GM21367 (cell line): ENCODE results near the gene KCNMB2.

ENCODE experiments used
- ATAC-seq: cut with Tn5 transposase; IDR thresholded peaks from one replicate; pipeline ENCODE4 v1.9.1; 2021; ENCODE audit not compliant: unreplicated experiment

KCNMB2 gene

DNA sequence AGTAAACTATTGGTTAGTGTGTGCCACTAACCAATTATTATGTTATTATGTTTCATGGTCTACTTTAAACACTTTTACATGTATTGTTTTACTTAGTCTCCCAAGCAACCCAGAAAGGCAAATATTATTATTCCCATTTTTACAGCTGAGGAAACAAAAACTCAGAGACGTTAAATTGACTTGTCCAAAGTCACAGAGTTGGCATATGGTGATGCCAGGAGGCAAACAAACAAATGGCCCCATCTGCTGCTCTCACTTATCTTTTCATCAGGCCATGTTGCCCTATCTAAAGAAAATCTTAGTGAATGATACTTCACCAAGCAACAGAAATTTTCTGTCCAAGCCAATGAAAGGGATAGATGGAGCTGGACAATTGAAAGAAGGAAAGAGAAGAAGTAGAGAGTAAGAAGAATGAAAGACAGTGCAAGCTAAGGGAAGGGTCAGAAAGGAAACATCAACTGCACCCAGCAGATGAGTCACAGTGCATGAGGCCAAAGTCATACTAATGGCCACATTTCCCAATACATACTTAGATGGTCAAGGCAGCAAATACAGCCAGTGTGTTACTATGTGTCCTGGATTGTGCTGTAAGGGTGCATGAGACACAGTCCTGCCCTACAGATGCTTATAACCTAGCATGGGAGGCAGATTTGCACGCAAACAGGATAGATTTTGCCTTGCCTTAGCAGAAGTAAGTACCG is 266.9 kb downstream of the KCNMB2 start:
- no peak for ATAC-seq

DNA sequence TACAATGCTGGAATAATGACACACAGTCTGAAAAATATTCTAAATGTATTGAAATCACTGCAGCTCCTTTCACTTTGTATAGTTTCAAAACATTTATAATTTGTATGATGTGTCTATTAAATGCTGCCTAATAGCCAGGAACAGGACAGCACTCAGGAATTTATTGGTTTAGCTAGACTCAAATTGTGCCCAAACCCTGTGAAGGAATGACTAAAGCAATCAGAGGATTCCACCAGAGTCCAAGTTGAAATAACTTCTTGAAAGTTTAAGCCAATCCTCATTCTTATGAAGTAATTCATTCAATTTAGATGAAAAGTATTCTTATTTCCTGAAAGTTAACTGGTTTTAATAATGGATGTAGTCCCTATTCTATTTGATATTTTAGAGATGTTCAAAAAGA is 268.4 kb downstream of the KCNMB2 start:
- ATAC-seq, result no peak

DNA sequence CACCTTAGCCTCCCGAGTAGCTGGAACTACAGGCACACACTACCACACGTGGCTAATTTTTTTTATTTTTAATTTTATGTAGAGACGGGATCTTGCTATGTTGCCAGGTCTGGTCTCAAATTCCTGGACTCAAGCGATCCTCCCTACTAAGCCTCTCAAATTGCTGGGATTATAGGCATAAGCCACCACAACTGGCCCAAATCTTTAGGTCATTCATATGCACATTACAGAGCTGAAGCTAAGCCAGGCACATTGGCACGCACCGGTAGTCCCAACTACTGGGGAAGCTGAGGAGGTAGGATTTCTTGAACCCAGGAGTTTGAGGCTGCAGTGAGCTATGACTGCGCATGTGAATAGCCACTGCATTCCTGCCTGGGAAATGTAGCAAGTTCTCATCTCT is 269.5 kb downstream of the KCNMB2 start:
- no peak for ATAC-seq

DNA sequence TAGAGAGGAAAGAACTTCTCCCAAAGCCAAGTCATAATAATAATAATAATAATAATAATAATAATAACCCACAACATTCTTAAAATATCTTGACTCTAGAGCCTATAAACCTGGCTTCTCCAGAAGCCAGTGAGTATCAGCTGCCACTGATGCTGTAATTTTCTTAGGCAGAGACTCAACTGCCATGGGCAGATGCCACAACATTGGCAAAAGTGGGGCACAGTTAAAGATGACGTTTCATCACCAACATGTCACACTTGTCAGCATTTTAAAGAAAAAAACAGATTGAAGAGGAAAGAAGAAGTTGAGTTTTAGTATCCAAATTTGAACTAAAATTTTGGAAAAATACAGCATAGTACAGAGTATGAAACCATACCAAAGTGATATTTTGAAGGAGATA is 270.4 kb downstream of the KCNMB2 start:
- ATAC-seq, result no peak

DNA sequence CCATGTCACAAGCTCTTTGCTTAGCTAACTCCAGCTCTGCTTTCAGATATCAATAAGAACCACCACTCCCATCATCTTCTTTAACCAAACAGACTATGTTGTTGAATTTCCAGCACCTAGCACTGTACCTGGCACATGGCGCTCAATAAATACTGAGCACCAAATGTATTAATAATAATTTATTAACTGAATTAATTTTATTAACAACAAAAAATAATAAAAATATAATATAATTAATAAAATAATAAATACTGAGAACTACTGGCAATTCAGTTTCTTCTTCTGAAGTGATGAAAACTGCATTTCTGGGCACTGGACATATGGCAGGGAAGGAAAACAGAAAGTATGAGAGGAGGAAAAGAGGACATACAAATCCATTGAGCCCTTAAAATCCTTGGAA is 271.5 kb downstream of the KCNMB2 start:
- ATAC-seq, result no peak

DNA sequence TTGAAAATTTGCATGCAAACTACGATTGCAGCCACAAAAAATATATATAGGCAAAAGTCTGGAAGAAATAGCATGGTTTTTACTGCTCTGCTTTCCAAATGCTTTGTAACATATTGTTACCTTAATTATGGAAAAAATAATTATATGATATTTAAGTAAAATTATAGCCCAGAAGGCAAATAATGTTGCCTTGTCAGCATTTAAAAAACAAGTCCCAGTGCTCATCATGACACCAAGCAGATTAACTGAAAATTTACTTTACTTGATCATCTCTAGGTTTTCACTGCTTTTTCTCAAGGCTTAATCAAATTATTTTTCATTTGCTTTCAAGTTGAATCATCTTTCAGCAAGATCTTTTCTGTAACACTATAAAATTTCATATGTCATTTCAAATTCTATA is 272.5 kb downstream of the KCNMB2 start:
- no peak for ATAC-seq

DNA sequence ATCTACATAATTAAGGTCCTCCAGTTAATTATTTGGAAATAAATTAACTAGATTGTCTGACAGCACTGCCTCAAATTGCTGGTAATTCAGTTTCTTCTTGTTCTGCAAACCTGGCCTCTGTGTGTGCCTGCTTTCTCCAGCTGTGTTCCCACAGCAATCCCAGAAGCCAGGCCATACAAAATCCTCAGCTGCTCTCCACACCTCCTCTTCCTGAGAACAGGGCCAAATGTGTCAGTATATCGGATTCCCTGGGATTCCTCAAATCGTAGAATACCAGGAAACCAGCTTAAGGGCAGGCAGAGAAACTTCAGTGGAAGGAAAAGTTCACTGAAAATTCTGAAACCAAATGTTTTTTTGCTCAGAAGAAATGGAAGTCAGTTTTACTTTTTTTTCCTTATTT is 273.9 kb downstream of the KCNMB2 start:
- ATAC-seq, result no peak

DNA sequence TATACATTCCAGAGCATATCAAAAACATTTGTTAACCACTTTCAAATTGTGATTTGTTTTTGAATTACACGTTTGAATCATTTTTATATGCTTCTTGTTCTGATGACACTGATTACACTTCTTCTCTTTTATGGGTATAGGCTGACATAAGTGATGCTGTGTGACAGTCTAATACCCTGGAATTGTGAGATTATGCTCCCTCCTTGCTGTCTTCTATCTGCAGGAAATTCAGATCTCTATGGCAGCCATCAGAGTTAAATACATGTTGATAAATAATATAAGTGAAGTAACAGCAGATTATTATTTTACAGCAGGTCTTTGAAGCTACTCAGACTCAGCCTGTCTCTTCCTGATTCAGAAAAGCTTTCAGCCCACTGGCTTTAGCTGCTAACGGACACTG is 286.5 kb downstream of the KCNMB2 start:
- ATAC-seq, result no peak

DNA sequence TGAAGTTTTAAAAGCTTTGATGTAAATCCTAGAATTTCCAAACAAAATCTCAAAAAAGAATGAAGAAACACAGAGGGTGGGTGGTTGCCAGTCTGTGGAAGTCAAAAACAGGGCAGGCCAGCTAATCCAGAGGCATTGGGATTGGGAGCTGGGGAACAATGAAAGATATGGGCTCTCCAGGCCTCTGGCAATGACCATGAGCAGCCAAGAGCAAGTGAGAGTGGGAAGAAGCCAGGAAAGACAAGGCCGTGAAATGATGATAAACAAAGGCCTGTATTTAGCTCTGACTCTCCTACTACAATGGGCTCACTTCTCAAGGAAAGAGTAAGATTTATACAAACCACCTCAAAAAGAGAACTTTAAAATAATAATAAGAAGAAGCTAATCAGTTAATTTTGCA is 286.9 kb downstream of the KCNMB2 start:
- no peak for ATAC-seq

DNA sequence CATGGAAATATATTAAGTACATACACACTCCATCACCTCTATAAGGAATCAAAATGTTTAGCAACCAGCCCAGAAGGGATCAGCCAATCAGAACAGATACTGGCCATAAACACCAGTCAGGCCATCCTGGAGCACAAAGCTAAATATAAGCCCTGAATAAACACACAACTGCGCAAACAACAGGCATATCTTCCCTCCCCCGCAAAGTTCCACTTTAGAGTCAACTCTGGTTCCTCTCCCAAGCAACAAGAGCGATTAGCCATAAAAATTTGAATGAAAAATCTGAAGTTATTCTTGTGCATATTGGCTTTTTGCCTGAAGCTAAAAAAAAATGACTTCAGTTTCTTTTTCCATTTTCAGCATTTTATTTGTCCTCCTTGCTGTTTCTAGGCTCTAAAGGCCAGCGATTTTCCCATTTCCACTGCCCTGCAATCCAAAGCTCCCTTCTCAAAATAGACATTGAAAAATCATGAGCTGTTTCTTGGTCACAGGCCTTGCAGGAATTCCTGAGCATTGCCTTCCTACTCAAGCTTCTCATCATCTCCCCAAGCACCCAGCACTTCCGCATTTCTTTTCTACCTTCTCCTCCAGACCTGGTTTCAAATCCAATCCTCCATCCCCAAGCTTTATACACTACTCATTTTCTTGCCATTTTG is 287.5 kb downstream of the KCNMB2 start:
- no peak for ATAC-seq

DNA sequence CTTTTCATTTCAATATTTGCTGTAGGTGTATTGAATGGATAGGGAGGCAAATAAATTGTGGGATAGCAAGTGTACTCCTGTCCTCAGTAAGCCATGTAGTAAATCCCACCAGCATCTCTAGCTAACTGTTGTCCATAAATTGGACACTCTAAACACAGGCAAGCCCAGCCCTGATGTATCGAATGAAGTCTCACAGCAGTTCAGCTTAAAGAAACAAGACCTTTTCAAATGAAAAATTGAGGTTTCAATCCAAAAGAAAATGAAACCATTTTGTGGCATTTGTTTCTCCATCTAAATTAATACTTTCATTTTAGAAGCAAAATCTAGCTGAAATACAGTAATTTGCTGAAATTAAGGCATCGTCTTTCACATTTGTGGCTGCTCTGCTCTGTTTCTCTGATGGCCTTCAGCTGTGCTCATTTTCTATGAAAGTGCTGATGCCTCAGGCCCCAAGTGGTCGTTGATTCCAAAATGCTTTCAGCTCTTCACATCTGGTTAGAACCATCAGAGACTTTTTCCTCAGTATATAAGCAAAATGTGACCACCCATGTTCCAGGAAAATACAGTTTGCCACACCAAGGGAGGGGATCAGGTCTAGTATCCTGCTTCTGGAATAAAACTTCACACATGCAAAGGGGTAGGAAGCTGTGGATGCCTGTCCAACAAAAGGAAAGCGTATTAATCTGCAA is 290.3 kb downstream of the KCNMB2 start:
- no peak for ATAC-seq

DNA sequence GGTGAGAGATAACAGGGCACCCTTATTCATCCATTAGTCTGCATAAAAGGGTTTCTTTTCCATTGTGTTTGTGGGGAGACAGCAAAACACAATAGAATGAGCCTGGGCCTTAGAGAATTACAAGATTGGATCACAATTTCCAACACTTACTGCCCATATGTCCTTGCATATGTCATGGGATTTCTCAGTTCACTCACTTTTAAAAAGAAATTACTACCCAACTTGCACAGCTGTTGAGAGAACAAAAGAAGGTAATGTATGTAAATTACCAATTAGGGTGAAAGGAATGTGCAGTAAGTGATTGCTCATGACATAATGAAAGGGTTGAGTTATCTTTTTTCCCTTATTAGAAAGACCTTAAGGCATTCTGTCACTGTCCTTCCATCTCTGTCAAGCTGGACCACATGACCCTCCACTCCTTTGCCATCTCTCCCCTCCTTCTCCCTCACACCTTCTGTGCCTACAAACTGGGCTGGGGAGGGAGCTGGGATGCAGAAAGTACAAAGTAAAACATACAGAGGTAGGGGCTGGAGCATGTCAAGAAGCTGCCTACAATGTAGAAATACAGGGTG is 291.1 kb downstream of the KCNMB2 start:
- ATAC-seq, result no peak

DNA sequence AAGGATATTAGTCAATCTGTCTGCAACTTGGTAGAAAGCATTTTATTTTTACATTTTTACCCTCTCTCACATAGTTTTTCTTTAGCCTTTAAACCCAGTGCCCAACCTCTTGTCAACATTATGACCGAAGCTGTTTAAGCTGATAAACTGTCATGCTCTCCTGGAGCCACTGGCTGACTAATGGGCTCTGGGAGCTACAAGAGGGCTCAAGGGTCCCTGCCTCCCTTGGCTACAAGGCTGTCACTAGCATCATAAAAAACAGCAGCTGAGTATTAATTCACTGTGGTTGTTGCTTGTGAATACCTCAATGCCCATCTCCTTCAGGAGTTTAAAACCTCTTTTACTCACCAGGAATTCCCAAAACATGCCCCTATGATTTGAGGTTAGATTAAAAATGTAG is 297.5 kb downstream of the KCNMB2 start:
- no peak for ATAC-seq

DNA sequence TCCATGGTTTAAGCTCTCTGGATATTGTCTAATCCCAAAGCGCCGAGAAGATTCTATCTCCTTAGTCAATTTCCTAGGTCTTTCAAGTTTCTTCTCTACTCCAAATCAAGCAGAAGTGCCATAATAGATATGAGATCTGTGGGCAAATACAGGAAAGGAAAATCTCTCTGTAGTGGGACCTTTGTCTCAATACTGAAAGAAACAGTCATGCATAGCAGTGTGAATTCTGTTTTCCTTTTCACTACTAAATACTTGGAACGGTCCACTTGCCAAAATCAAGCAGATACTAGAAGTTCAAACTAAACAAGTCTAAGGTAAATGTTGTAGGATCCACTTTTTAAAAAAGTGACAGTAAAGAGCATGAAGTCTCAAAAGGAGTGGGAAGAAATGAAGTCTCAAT is 298.8 kb downstream of the KCNMB2 start:
- peak; percentile 61 for ATAC-seq

DNA sequence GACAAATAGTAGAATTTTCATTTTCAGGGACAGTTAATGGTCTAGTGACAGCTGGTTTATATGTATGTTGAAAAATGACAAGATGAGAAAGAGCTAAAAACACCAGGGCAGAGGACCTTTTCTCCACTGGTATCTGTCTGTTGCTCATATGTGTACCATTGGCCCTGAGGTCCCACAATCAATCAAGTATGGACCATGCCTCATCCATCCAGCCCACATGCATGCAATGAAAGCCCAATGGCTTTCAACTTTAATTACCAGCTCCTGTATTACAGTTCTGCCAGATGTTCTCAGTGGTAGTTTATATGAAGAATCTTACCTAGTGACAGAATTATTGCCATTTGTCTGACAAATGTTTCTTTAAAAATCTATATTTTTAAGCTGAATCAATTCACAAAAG is 301.3 kb downstream of the KCNMB2 start:
- ATAC-seq, result no peak

DNA sequence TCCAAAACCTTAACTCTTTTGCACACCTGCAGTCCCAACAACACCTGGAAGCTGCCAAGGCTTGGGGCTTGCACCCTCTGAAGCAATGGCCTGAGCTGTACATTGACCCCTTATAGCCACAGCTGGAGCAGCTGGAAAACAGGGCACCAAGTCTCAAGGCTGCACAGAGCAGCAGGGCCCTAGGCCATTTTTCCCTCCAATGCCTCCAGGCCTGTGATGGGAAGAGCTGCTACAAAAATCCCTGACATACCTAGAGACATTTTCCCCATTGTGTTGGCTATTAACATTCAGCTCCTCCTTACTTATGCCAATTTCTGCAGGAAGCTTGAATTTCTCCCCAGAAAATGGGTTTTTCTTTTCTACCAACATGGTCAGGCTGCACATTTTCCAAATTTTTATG is 304.4 kb downstream of the KCNMB2 start:
- ATAC-seq, result no peak

DNA sequence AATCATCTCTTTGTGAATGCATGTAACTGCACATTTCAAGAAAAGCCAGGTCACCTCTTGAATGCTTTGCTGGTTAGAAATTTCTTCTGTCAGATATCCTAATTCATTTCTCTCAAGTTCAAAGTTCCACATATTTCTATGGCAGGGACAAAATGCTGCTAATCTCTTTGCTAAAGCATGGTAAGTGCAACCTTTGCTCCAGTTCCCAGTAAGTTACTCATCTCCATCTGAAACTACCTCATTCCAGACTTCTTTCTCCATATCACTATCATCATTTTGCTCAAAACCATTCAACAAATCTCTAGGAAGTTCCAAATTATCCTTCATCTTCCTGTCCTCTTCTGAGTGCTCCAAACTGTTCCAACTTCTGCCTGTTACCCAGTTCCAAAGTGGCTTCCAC is 304.8 kb downstream of the KCNMB2 start:
- no peak for ATAC-seq

DNA sequence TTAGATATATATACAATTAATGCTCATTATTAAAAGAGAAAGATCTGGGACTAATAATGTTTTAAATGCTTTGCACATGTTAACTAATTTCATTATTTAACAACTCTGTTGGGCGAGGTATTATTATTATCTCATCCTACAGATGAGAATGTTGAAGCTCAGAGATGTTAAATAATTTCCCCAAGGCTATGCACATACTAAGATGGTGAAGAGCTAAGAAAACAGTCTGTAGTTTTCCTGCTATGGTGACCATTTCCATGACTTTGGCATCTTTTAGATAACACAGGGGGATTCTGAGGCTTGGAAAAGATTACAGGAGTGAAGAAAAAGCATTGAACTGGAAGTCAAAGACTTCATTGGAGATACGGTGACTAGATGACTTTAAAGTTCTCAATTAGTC is 308.7 kb downstream of the KCNMB2 start:
- no peak for ATAC-seq

DNA sequence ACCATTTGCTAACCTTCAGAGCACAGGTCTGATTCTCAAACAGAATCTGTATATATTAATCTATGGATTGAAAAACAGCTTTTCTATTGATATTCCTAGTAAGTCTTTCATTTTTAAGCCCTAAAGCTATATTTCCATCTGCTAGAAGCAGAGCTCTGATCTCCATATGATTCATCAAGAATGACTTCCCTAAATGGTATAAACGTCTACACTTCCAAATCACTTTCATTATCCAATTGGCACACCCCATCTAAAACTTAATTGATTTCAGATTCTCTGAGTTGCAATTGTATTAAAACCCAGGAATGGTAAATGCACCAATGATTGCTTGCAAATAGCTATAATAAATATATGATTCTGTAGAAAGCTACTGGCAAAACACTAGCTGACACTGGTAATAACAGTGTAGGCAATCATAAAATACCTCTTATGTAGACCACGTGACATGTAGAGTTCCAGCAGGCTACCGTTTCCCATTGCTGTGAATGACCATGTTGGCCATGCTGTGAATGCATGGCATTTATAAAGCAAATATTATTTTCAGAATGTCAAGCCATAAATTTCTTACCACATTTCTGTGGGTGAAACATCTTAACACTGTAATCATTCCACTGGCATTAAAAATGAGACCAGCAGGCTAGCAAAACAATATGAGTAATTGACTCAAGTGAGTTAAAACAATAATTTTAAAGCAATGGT is 309.3 kb downstream of the KCNMB2 start:
- ATAC-seq, result no peak

DNA sequence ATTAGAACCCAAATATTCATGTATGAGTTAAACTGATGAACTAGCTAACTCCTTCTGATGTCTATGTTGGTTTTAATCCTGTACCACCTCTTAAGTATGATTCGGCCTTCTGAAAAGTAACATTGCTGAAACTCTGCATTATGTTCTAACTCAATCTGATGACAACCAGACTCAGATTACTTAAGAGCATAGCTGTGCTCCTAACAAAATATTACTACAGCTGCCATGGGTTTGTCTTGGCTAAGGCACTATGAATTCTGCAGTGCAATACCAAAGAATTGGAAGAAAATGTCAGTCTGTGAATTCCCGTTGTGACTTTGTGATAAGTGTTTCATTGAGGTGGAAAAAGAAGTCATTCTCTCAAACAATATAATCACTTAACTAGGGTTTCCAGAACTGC is 311.0 kb downstream of the KCNMB2 start:
- ATAC-seq, result no peak

DNA sequence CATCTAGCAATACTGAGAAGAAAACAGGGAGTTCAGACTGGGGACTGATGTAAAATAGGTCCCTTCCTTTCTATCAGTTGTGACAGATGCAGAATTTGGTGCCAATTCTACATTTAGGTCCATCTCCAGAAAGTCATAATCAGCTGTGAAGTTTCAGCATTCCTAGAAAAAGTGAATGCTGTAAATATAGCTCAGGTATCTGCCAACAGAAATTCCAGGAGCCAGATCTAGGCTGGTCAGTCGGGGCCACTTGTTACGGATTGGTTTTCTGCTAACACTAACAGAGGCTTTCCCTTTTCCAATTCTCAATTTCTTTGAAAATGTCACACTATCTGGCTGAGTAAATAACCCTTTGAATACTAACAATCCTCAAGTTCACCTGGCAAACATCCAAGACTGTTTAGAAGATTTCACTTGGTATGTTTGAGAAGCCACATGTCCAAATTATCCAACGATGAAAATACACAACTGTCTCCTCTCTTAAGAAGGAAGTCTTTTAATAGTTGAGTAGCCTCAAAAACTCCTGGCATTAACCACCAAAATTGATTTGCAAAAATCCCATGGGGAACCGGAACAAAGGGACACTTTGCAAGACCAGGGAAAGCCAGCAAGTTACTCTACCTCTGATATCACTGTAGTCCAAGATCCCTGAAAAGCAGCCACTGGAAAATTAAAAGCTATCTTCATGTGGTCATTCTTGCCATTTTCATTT is 313.1 kb downstream of the KCNMB2 start:
- ATAC-seq, result no peak
